ENCODE results near the gene DNA2. TPM values are rescaled to one million over a fixed set of nuclear protein-coding genes. Genes with fewer than 3 reads are reported as not detected.
A peak's percentile ranks its signal among the peaks of the same experiment; 100 is the strongest.

Gene DNA2
- total RNA-seq, 1 donor from 2014 or later = 30.9 TPM

- DNase-seq = no peak
Measured at GRCh38 chr10:68442971-68443370, 28.8 kb downstream of the DNA2 start.

- no peak for DNase-seq
Measured at GRCh38 chr10:68440898-68441297, 30.9 kb downstream of the DNA2 start.

GRCh38 chr10:68435803-68436202 is 36.0 kb downstream of the DNA2 start:
- no peak for DNase-seq

GRCh38 chr10:68434657-68435056 is 37.1 kb downstream of the DNA2 start:
- DNase-seq = no peak

- DNase-seq = no peak
Measured at GRCh38 chr10:68428396-68429104, 43.2 kb downstream of the DNA2 start.

- no peak for DNase-seq
Measured at GRCh38 chr10:68424454-68425014, 47.2 kb downstream of the DNA2 start.

GRCh38 chr10:68423522-68423921 is 48.3 kb downstream of the DNA2 start:
- no peak for DNase-seq

GRCh38 chr10:68419376-68419775 is 52.4 kb downstream of the DNA2 start:
- no peak for DNase-seq

GRCh38 chr10:68408898-68409518 is 62.8 kb downstream of the DNA2 start:
- DNase-seq = no peak

GRCh38 chr10:68406815-68407548 is 64.8 kb downstream of the DNA2 start, which contains the start of gene RUFY2:
Gene RUFY2 (minus strand): TSS chr10:68407277. CDS start chr10:68407189, 88 bp downstream.
- DNase-seq = peak; percentile 81

GRCh38 chr10:68406111-68406814 is 65.5 kb downstream of the DNA2 start:
- peak; percentile 57 for DNase-seq

- DNase-seq = no peak
Measured at GRCh38 chr10:68403701-68404100, 68.1 kb downstream of the DNA2 start.

GRCh38 chr10:68402276-68402675 is 69.5 kb downstream of the DNA2 start:
- no peak for DNase-seq

- no peak for DNase-seq
Measured at GRCh38 chr10:68397005-68397404, 74.8 kb downstream of the DNA2 start.

GRCh38 chr10:68385740-68386139 is 86.0 kb downstream of the DNA2 start:
- no peak for DNase-seq

GRCh38 chr10:68371604-68372003 is 100.2 kb downstream of the DNA2 start:
- DNase-seq = no peak

- DNase-seq = no peak
Measured at GRCh38 chr10:68367121-68367520, 104.7 kb downstream of the DNA2 start.

GRCh38 chr10:68366600-68366999 is 105.2 kb downstream of the DNA2 start:
- DNase-seq = no peak

- DNase-seq = no peak
Measured at GRCh38 chr10:68365611-68366010, 106.2 kb downstream of the DNA2 start.

GRCh38 chr10:68364101-68364886 is 107.5 kb downstream of the DNA2 start:
- DNase-seq = no peak

Measured in occipital lobe (tissue), 2 donors.